Activated gamma-delta T cell treated with anti-CD3 and anti-CD28 coated beads, Interleukin-2, amount 50 U/mL, for 16 hours (primary cell): Measurements from ENCODE around the gene PLK5.
"Not testable (repeated sequence)": the region's sequence is repeated elsewhere in the genome, so short reads cannot be mapped to it uniquely, and the experiment has no call there.

Source experiments
- DNase-seq: peaks from one replicate; pipeline ENCODE4 v3.0.0-alpha.2; 2020; ENCODE audit warnings: low read depth

PLK5 gene

DNA sequence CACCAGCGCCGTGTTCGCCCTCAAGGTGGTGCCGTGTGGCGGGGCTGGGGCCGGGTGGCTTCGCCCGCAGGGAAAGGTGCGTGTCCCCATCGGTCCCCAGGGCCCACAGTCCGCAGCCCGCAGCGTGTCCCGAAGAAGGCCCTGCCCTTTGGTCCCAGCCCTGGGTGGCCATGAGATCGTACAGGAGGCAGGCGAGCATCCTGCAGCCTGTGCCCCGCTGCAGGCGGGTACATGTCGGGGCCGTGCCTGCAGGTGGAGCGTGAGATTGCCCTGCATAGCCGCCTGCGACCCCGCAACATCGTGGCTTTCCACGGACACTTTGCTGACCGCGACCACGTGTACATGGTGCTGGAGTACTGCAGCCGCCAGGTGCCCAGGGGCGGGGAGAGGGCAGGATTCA is 1.5 kb downstream of the PLK5 start:
- no peak for DNase-seq

DNA sequence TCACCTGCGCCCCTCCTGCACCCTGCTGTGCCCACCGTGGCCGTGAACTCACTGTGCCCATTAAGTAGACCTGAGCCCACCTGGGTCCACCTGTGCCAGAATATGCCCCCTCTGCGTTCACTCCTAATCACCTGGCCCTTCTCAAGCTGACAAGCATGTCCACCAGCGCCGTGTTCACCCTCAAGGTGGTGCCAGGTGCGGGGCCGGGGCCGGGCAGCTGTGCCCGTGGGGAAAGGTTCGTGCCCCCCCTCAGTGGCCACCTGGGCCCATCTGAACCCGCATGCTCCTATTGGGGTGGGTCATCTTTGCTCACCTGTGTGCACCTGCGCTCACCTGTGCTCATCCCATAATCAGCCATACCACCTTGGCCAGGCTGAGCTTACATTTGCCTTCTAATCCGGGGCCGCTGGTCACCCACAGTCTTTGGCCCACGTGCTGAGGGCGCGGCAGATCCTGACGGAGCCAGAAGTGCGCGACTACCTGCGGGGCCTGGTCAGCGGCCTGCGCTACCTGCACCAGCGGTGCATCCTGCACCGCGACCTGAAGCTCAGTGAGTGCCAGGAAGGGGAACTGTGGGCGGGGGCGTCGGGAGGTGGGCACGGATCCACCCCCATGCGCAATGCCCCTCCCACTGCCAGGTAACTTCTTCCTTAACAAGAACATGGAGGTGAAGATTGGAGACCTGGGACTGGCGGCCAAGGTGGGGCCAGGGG is 2.3 kb downstream of the PLK5 start:
- DNase-seq = no peak

DNA sequence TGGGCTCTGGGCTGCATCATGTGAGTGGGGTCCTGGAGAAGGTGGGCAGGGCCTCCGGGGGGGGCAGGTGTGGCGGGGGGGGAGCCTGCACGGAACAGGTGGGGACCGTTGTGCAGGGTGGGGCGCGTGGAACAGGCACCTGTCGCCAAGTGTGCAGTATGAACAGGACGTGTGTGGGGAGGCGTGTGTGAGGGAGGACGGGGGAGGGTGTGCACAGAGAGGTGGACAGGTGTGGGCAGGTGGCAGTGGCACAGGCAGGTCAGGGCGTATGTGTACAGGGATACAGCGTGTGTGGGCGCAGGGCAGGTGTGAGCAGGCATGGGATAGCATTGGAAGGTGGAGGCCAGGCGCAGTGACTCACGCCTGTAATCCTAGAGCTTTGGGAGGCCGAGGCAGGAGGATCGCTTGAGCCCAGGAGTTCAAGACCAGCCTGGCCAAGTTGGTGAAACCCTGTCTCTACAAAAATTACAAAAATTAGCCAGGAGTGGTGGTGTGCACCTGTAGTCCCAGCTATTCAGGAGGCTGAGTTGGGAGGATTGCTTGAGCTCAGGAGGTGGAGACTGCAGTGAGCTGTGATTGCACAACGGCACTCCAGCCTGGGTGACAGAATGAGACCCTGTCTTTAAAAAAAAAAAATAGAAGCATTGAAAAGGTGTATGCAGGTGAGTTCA is 3.2 kb downstream of the PLK5 start:
- DNase-seq = no peak

DNA sequence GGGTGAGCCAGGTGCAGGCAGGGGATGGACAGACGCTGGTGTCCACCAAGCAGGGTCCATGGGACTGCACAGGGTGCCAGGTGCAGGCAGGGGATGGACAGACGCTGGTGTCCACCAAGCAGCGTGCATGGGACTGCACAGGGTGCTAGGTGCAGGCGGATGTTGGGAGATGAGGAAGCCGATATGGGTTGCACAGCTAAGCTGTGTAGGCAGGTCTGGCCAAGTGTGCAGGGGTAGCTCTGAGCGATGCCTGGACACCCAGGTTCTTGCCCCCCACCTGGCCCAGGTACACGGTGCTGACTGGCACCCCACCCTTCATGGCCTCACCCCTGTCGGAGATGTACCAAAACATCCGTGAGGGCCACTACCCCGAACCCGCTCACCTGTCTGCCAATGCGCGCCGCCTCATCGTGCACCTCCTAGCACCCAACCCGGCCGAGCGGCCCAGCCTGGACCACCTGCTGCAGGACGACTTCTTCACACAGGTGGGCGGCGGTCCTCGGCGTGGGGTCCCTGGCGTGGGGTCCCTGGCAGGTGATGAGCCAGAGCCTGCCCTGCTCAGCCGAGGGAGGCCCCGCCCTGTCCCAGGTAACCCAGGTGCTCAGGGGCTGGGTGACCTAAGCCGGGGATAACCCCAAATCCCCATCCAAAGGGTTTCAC is 3.9 kb downstream of the PLK5 start:
- no peak for DNase-seq

DNA sequence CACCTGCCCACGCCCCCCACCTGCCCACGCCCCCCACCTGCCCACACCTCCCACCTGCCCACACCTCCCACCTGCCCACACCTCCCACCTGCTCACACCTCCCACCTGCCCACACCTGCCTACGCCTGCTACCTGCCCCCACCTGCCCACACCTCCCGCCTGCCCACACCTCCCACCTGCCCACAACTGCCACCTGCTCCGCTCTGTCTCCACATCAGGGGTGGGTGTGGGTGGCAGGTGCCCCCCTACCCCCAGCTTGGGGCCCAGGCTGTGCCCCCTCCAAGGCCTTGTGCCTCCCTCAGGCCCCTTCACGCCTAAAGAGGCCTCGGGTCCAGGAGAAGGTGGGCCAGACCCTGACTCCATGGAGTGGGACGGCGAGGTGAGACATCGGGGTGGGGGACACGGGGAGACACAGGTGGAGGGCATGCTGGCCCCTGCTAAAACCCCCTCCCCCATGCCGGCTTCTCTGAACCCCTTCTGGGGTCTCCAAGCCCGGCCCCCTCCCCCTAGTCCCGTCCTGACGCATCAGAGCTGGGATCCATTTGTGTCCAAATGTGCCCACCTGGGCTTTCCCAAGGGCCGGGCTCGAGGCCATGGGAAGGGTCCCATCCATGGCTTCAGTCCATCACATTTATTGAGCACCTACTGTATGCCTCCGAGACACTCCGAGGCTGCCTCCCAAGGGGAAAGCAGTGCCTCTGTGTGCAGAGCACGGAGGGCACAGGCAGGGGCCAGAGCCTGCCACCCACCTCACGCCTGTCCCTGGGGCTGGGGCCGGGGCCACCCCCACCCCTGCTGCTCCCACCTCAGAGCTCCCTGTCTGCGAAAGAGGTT is 4.9 kb downstream of the PLK5 start:
- DNase-seq = no peak

DNA sequence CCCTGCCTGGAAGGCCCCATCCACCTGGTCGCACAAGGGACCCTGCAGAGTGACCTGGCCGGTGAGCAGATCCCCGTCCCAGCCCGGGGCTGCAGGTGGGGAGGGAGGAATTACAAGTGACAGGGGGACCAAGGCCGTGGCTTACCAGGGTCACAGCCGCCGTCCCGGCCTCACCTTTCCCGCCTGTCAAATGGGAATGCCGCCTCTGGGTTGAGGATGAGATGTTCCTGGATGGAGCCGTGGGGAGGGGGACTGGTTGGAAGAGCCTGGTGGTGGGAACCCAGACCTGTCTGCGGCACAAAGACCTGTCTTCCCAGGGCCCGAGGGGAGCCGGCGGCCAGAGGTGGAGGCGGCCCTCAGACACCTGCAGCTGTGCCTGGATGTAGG is 5.5 kb downstream of the PLK5 start:
- DNase-seq = no peak

DNA sequence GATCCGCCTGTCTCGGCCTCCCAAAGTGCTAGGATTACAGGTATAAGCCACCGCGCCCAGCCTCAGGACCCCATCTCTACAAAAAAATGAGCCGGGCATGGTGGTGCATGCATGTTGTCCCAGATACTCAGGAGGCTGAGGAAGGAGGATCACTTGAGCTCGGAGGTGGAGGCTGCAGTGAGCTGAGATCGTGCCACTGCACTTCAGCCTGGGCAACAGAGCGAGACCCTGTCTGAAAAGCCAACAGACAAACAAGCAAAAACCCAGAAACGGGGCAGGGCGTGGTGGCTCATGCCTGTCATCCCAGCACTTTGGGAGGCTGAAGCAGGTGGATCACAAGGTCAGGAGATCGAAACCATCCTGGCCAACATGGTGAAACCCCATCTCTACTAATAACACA is 7.0 kb downstream of the PLK5 start:
- not testable (repeated sequence) for DNase-seq

DNA sequence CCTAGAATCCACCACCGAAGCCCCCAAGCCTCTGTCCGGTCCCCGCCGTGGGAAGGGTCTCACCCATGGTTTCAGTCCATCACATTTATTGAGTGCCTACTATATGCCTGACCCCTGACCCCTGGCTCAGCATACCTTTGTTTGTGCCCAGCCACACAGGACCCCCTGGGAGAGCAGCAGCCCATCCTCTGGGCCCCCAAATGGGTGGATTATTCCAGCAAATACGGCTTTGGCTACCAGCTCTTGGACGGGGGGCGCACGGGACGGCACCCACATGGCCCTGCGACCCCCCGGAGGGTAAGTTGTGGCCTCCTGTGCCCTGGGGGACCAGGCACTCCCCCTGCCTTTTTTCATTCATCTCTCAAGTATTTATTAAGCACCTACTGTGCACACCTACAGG is 7.7 kb downstream of the PLK5 start:
- no peak for DNase-seq

DNA sequence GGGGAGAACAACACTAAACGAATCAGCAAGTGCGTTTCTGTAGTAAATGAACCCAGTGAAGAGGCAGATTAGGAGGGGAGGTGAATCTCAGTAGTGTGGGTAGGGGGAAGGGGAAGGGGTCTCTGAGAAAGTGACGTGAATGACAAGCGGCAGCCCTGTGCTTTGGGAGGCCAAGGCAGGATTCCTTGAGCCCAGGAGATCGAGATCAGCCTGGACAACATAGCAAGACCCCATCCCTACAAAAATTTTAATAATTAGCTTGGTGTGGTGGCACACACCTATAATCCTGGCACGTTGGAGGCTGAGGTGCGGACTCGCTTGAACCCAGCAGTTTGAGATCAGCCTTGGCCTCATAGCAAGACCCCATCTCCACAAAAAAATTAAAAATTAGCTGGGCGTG is 8.1 kb downstream of the PLK5 start:
- no peak for DNase-seq

DNA sequence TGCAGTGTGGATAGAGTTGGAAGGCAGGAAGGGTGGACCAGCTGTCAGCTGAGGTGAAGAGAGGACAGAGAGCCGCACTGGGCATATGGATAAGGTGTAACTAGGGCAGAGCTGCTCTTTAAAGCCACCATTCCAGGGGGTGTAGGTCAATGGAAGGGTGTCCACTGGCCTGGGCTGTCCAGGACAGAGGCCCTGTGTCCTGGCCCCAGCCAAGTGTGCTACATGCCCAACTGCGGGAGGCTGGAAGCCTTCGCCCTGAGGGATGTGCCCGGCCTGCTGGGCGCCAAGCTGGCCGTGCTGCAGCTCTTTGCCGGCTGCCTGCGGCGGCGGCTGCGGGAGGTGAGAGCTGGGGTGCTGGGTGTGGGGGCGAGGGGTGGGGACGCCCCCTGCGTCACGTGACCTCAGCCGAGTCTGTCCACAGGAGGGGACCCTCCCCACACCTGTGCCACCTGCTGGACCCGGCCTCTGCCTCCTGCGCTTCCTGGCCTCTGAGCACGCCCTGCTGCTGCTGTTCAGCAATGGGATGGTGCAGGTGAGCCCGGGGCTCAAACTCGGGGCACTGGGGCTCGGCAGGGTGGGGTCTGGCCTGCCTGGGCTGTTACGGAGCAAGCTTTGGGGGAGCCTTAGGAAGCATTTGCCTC is 9.8 kb downstream of the PLK5 start:
- no peak for DNase-seq

DNA sequence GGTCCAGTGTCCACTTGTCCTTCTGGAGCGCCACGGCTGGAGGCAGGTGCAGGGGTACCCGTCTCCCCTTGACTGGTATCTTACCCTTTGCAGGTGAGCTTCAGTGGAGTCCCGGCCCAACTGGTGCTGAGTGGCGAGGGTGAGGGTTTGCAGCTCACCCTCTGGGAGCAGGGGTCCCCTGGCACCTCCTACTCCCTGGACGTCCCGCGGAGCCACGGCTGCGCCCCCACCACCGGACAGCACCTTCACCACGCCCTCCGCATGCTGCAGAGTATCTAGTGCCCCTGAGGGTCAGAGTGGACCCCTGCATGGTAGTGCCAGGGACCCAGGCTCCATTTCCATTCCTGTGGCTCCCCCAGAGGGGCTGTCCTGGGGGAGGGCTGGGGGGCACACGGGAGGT is 11.1 kb downstream of the PLK5 start:
- DNase-seq = no peak

DNA sequence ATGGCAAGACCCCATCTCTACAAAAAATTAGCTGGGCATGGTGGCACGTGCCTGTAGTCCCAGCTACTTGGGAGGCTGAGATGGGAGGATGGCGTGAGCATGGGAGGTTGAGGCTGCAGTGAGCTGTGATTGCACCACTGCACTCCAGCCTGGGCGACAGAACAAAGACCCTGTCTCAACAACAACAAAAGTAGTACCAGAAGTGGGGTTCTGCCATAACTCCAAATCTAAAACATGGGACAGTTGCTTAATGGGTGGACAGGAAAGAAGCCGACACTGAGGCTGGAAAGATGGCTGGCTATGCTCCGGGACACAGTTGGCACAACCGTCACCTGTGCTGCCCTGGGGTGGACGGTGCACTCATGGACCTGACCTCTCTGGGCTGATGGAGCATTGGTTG is 11.8 kb downstream of the PLK5 start:
- DNase-seq = not testable (repeated sequence)

DNA sequence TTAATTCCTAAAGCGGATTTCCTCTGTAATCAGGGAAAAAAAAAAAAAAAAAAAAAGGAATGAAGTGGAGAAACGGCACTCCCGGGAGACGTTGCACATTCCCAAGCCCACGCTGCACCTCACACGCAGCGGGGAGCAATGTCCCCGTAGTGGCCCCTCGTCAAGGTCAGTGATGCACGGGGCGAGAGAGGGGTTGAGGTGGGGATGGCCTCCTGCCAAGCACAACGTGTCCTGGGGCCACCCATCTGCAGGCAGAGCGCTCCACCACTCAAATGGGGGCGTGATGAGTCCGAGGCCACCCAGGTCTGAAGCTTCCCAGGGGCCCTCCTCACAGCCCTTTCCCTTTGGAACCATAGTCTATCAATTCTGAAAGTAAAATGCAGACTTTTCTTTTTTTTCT is 15.1 kb downstream of the PLK5 start:
- DNase-seq = no peak

DNA sequence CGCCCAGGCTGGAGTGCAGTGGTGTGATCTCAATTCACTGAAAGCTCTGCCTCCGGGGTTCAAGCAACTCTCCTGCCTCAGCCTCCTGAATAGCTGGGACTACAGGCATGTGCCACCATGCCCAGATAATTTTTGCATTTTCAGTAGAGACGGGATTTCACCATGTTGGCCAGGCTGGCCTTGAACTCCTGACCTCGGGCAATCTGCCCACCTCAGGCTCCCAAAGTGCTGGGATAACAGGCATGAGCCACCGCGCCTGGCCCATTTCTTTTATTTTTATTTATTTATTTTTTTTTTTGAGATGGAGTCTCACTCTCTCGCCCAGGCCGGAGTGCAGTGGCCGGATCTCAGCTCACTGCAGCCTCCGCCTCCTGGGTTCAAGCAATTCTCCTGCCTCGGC is 15.9 kb downstream of the PLK5 start:
- not testable (repeated sequence) for DNase-seq

DNA sequence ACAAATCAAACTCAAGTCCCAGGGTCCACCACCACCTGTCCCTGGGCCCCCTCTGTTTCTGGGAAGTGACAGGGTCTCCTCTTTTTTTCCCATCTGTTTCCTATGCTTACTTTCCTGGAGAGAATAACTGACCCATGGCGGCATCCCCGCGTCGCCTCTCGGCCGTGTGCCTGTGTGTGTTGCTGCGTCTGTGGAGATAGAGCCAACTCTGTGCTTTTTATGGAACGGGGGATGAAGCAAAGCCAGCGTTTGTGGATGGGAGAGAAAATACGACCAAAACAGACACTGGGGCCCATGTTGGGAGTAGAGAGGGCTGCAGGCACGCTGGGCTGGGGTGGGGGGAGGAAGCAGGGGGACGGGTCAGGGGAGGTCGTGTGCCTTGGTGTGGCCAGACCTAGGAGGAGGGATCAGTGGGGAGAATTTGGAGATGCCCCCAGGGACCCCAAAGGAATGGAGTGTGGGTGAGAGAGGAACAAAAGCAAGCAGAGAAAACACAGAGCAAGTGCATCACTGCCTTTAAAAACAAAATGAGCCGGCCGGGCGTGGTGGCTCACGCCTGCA is 16.6 kb downstream of the PLK5 start:
- no peak for DNase-seq

DNA sequence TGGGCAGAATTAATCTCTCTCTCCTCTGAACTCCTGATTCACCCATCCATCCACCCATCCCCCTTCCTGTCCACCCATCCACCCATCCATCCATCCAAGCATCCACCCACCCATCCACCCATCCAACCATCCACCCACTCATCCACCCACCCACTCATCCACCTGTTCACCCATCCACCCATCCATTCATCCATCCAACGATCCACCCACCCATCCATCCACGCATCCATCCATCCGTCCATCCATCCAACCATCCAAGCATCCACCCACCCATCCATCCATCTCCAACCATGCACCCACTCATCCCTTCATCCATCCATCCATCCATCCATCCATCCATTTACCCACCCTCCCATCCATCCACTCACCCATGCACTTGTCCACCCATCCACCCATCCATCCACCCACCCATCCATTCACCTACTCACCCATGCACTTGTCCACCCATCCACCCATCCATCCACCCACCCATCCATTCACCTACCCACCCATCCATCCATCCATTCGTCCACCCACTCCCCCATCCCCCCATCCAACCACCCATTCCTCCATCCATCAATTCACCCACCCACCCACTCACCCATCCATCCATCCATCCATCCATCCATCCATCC is 25.6 kb downstream of the PLK5 start:
- DNase-seq = no peak

DNA sequence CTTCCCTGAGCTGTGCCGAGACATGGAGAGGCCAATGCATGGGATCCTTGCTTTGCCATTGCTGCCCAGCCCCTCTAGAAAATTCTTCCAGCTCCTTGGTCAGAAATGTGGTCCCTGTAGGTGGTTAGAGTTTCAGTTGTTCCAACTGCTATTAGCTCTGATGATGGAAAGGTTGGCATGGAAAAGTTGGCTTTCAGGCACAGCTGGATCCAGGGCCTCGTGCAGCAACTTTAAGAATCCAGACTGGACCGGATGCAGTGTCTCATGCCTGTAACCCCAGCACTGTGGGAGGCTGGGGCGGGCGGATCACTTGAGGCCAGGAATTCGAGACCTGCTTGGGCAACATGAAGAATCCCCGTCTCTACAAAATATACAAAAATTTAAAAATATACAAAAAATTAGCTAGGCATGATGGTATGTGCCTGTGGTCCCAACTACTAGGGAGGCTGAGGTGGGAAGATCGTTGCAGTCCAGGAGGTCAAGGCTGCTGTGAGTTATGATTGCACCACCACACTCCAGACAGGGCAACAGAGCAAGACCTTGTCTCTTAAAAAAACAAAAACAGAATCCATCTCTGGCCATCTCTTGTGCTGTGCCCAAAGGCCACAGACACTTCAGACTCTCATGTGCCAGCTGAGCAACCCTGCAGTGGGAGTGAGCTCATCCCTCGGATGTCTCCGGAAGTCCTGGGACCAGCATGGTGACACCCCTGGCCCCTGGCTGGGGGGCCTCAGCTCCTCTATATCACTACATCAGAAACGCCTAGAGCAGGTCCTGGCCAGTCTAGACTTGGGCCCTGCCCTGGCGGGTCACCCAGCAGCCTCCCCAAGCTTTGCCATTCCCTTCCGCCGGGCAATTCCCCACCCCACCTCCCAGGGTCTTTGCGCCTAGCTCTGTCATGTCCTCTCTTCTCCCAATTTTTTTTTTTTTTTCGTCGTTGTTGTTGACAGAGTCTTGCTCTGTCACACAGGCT is 27.5 kb downstream of the PLK5 start:
- DNase-seq = no peak

DNA sequence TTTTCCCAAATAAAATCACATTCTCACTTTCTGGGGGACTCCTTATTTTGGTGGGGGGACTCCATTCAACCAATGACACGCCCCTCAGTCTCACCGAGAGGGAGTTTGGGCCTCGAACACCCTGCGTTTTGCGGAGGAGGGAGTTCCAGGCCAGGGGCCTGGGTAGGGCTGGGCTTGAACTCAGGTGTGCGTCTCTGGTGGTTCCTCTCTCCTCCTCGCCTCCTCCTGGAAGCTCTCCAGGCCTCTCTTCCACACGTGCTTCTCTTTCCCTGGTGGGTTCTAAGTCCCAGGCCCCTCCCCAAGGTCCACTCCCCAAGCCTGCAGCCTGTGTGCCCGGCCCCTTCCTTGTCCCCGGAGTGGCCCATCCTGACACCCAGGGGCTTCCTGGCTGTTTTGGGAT is 29.5 kb downstream of the PLK5 start:
- DNase-seq = no peak

DNA sequence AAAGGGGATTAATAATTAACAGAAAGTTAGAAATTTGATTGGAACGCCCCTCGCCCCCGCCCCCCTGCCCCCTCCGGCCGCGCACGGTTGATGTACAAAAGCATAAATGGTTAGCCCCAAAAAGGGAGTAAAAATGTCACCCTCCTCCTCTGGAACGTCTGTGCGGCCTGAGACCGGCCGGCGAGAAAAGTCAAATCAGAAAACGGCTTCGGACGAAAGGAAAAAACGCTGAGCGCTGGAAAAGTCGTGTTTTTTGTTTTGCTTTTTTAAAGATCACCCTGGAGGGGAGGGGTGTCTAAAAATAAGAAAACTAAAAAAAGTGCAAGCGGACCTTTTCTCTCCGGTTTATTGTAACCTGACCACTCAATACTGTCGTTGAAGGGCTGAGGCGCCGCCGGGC is 31.1 kb downstream of the PLK5 start:
- DNase-seq = no peak
